Stimulated activated CD8-positive, alpha-beta memory T cell treated with anti-CD3 and anti-CD28 coated beads, Interleukin-7, amount 100 ng/mL, for 24 hours (primary cell): Measurements from ENCODE around the gene GTF3A.
A peak's percentile ranks its signal among the peaks of the same experiment; 100 is the strongest.
"Not testable (repeated sequence)": the region's sequence is repeated elsewhere in the genome, so short reads cannot be mapped to it uniquely, and the experiment has no call there.

ENCODE experiments used
- DNase-seq: peaks from one replicate; pipeline ENCODE4 v3.0.0-alpha.2; 2020; ENCODE audit warnings: low read depth

Gene GTF3A

DNA sequence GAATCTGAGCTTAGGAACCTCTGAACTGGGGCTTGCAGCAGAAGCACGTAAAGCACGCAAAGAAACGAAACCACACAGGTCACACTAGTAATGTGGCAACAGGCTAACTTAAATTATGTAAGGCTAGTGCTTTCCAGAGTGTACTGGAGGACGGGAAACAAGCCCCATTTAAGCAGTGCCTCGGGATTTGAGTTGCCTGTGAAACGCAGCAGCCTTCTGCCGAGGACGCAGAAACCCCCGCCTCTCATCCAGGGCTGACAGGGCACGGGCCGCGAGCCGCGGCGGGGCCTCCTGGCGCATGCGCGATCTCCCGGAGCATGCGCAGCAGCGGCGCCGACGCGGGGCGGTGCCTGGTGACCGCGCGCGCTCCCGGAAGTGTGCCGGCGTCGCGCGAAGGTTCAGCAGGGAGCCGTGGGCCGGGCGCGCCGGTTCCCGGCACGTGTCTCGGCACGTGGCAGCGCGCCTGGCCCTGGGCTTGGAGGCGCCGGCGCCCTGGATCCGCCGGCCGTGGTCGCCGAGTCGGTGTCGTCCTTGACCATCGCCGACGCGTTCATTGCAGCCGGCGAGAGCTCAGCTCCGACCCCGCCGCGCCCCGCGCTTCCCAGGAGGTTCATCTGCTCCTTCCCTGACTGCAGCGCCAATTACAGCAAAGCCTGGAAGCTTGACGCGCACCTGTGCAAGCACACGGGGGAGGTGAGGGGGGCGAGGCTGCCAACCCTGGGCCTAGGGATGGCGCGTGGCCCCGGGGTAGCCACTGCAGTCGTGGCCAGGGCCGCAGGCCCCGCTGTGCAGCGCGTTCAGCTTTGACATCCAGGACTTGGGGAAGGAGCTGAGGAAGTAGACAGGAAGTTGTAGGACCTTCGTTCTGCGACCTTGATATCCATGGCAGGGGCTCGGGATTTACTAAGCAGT lies at the start of gene GTF3A:
GTF3A (plus strand) TSS at position 374 of the 912 bp plus-strand sequence.
- DNase-seq, result peak; percentile 62

- DNase-seq, result no peak
Observed at GRCh38 chr13:27374650-27375049, 49.8 kb upstream of the GTF3A start.

DNA sequence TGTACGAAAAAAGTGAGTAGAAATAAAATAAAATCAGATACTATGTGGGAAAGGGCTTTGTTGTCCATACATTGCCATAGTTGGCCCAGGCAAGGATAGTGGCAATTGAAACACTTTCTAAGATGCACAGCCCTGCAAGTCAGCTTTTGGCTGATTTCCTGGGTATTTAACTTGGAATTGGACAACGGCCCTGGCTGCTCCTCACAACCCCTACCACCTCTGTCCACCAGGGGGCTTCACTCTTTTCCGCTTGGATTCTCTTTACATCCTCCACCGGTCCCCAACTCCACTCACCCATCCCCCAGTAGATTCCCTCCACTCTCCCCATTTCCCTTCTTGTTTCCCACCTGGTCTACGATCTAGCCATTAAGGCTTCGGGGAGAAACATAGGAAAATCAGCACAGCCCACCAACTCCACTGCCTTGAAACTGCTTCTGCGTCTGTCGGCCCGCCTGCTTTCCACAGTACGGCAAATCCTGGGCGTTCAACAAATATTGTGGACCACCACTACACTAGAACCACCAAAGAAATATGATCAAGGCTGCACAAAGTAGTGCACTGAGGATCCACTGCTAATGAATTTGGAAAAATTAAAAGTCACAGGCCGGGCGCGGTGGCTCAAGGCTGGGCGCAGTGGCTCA lies 48.6 kb upstream of the GTF3A start:
- DNase-seq, result peak; percentile 34

GRCh38 chr13:27379126-27379525 lies 45.3 kb upstream of the GTF3A start:
- no peak for DNase-seq

GRCh38 chr13:27379694-27380641 lies 44.5 kb upstream of the GTF3A start:
- peak; percentile 20 for DNase-seq

DNA sequence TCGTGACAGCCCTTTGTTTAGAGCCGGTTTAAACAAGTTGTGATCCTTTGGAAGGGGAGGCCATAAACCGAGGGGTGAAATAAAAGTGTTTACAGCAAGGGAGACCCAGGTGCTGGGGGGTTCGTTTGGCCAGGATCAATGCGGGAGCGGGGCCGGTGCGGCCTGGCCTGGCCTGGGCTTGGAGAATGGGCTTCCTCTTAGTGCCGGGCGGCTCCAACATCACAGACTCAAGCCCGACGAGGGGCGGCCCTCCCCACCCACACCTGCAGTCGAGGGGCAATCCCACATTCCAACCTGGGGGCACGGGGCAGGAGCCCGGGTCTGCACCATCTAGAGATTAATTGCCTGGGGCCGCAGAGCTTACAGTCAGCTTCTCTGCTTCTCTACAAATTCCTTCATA lies 42.8 kb upstream of the GTF3A start:
- DNase-seq, result no peak

GRCh38 chr13:27383104-27383921 lies 41.1 kb upstream of the GTF3A start:
- no peak for DNase-seq

- DNase-seq, result no peak
Observed at GRCh38 chr13:27384285-27384684, 40.1 kb upstream of the GTF3A start.

GRCh38 chr13:27388241-27388640 lies 36.2 kb upstream of the GTF3A start:
- no peak for DNase-seq

- no peak for DNase-seq
Observed at GRCh38 chr13:27389891-27390290, 34.5 kb upstream of the GTF3A start.

DNA sequence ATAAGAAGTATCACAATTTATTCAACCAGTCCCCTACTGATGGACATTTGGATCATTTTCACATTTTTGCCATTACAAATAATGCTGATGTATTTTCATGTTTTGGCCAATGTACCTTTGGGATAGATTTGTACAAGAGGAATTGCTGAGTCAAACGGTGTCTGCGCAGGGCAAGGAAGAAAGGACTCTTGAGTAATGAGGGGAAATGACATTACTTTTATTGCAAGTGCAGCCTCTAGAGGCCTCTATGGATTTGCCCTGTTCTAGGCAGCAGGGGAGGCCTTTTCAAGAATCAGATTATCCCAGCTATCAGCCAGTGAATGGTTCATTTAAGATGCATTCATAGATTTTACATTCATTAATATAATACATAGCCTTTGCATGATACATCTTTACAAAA lies 32.9 kb upstream of the GTF3A start:
- no peak for DNase-seq

GRCh38 chr13:27393101-27393500 lies 31.3 kb upstream of the GTF3A start:
- DNase-seq, result no peak

- no peak for DNase-seq
Observed at GRCh38 chr13:27395007-27395510, 29.4 kb upstream of the GTF3A start.

- DNase-seq, result no peak
Observed at GRCh38 chr13:27396252-27396846, 28.1 kb upstream of the GTF3A start.

DNA sequence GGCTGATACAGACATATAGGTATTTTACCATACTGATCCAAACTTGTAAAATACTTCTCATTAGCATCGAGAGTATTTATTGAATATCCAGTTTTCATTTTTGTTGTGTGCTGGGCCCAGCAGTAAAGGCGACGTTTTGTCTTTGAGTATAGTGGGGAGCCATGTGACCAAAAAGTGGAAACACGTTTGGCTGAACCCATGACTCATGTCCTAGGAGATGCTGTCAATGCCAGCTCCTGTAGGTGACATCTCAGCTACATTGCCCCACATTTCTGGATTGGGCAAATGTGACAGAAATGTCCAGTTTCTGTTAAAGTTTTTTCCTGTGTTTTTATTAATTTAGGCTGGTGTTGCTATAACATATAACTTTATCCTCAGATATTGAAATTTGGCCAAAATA lies 26.1 kb upstream of the GTF3A start:
- no peak for DNase-seq

DNA sequence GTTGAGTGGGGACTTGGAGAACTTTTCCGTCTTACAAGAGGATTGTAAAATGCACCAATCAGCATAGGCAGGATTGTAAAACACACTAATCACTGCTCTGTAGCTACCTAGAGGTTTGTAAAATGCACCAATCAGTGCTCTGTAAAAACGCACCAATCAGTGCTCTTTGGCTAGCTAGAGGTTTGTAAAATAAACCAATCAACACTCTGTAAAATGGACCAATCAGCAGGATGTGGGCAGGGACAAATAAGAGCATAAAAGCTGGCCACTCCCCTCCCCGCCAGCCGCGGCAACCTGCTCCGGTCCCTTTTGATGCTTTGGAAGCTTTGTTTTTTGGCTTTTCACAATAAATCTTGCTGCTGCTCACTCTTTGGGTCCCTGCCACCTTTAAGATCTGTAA lies 24.0 kb upstream of the GTF3A start:
- DNase-seq, result not testable (repeated sequence)

GRCh38 chr13:27401210-27401609 lies 23.2 kb upstream of the GTF3A start:
- no peak for DNase-seq

- DNase-seq, result no peak
Observed at GRCh38 chr13:27403203-27403678, 21.2 kb upstream of the GTF3A start.

DNA sequence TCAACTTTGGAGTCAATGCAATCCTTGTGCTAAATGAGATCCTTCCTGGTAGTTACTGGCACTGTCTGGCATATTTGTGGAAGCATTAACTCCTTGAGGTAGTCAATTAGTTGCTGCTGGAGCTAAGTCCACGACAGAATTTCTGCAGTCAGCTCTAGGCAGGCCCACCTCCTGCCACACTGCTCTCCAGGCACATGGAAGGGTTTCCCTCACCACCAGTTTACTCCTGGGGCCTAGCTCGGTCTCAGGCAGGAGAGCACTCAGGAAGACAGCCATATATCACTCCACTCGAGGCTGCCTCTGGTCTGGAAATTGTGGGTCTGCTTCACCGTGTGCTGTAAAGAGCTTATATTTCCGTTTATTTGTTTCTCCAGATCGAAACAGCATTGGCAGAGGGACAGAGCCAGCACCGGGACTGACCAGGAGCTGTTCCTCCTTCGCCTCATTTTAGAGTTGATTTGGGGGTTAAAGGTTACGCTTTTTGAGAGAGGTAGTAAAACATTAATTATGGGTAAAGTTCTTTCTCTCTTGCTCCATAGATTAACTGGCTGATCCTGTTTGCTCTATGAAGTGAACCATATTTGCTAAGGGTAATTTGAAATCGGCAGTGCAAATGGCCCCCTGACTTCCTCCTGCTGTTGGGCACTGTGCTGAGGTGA lies 20.6 kb upstream of the GTF3A start:
- no peak for DNase-seq

DNA sequence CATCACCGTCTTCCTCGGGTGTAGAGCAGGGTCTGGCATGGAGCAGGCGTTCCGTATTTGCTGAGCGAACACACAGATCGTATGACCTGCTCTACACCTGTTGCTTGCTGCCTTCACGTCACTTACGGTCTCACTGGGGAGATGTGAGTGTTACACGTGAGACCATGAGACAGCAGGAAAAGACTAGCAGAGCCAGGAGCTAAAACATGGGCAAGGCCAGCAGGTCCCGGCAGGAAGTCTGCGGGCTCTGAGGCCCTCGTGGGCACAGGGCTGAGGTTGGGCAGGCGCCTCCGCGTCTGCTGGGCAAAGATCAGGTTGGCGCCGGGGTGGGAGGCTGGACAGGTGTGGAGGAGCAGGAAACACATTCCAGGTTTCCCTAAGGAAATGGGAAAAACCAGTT lies 19.7 kb upstream of the GTF3A start:
- no peak for DNase-seq
